ENCODE results near the gene CCL14. TPM values are rescaled to one million over a fixed set of nuclear protein-coding genes. Genes with fewer than 3 reads are reported as not detected.

The CCL14 gene
- not detected for total RNA-seq
- total RNA-seq (2013) = 0.37 TPM
- total RNA-seq = 0 reads per million in 29 experiments

DNA sequence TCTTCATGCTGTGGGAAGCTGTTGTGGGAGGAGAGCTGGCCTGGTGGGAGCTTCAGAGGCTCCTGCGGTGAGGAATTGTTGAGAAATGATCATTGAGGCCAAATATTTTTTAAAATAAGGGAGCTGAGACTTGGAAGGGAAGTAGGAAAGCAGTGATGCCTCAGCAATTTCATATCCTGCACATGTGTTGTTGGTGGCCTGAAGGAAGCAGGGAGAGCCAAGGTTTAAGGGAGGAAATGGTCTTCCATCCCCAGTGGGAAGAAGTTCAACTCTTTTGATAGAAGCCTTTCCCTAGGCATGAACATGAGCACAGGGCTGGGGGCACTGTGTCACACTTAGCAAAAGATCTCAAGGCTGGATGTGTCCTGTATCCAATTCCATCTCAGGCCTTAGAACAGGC lies at the start of gene CCL14:
TSS of gene CCL14 (minus strand) at position 87 of the 400 bp plus-strand sequence. CDS start at position 7, 80 bp downstream.
- ChIA-PET POLR2A (no interaction called here), CTCF (no interaction called here)
- ATAC-seq (replicated peaks in 1 of 4) (no peak), DNase-seq (no peak)
- H3K27me3 ChIP-seq (replicated peaks in 1 of 2; ENCODE audit: control insufficient read depth in 2 of 2, extremely low read depth in 1 of 2, insufficient read depth in 2 of 2, low read length in 1 of 2) = peaks cover 0 to 10% of the 10 kb centered on the region in 2 experiments
- 100% methylated on average over 1 of the region's 1 CpG for WGBS (ENCODE audit: insufficient coverage)
- Mint-ChIP-seq H3K9me3 (peaks cover 0 to 6% (median 5%) of the 10 kb centered on the region in 3 donors), H3K4me3 (no peak within 1 kb of the TSS), H3K4me1 (no peaks in the 10 kb centered on the region), H3K27me3 (peaks cover 0 to 7% of the 10 kb centered on the region in 2 donors), H3K36me3 (peaks cover 3% of the 10 kb centered on the region), H3K27ac (no peak within 1 kb of the TSS)
- no peak within 1 kb of the TSS for H3K27ac ChIP-seq (ENCODE audit: low read length)
- H3K4me3 ChIP-seq (ENCODE audit: control insufficient read depth in 1 of 2, extremely low read depth in 1 of 2, low read length in 1 of 2) = no peak within 1 kb of the TSS
- H3K9me3 ChIP-seq = no peaks in the 10 kb centered on the region
- H3K4me1 ChIP-seq (ENCODE audit: control insufficient read depth in 1 of 2, extremely low read depth in 1 of 2, insufficient read depth in 2 of 2, low read length in 2 of 2) = peaks cover 0 to 9% of the 10 kb centered on the region in 2 experiments
- no peaks in the 10 kb centered on the region for H3K36me3 ChIP-seq (ENCODE audit: control insufficient read depth in 2 of 2, extremely low read depth in 1 of 2, insufficient read depth in 1 of 2, low read length in 1 of 2)

GRCh38 chr17:36036235-36036634 lies 49.7 kb upstream of the CCL14 start:
- Histone ChIP-seq H3K9me3 (no peaks in the 10 kb centered on the region), H3K4me1 (ENCODE audit: control insufficient read depth in 1 of 2, extremely low read depth in 1 of 2, insufficient read depth in 2 of 2, low read length in 2 of 2) (no peaks in the 10 kb centered on the region), H3K36me3 (ENCODE audit: control insufficient read depth in 2 of 2, extremely low read depth in 1 of 2, insufficient read depth in 1 of 2, low read length in 1 of 2) (no peaks in the 10 kb centered on the region), H3K27me3 (replicated peaks in 1 of 2; ENCODE audit: control insufficient read depth in 2 of 2, extremely low read depth in 1 of 2, insufficient read depth in 2 of 2, low read length in 1 of 2) (peaks cover 0 to 2% of the 10 kb centered on the region in 2 experiments), H3K4me3 (ENCODE audit: control insufficient read depth in 1 of 2, extremely low read depth in 1 of 2, low read length in 1 of 2) (no peak overlapping the region), H3K27ac (ENCODE audit: low read length) (no peak overlapping the region)
- peaks cover 2 to 15% of the 10 kb centered on the region in 2 donors for H3K27me3 Mint-ChIP-seq
- CTCF ChIA-PET = no interaction called here
- no peaks in the 10 kb centered on the region for H3K36me3 Mint-ChIP-seq
- H3K9me3 Mint-ChIP-seq = no peaks in the 10 kb centered on the region
- no peaks in the 10 kb centered on the region for H3K4me1 Mint-ChIP-seq
- no CpG with 5 or more reads among the region's 4 CpGs for WGBS (ENCODE audit: insufficient coverage)
- POLR2A ChIA-PET = no interaction called here
- H3K4me3 Mint-ChIP-seq = no peak overlapping the region
- DNase-seq (no peak), ATAC-seq (replicated peaks in 1 of 4) (no peak)
- H3K27ac Mint-ChIP-seq = no peak overlapping the region

GRCh38 chr17:36034127-36034526 lies 47.6 kb upstream of the CCL14 start:
- peaks cover 0 to 4% of the 10 kb centered on the region in 2 experiments for H3K27me3 ChIP-seq (replicated peaks in 1 of 2; ENCODE audit: control insufficient read depth in 2 of 2, extremely low read depth in 1 of 2, insufficient read depth in 2 of 2, low read length in 1 of 2)
- H3K36me3 ChIP-seq (ENCODE audit: control insufficient read depth in 2 of 2, extremely low read depth in 1 of 2, insufficient read depth in 1 of 2, low read length in 1 of 2) = no peaks in the 10 kb centered on the region
- no peaks in the 10 kb centered on the region for H3K9me3 ChIP-seq
- POLR2A ChIA-PET = no interaction called here
- no peak overlapping the region for H3K4me3 Mint-ChIP-seq
- no peak overlapping the region for H3K27ac ChIP-seq (ENCODE audit: low read length)
- H3K4me1 Mint-ChIP-seq = no peaks in the 10 kb centered on the region
- H3K9me3 Mint-ChIP-seq = no peaks in the 10 kb centered on the region
- CTCF ChIA-PET = no interaction called here
- no peaks in the 10 kb centered on the region for H3K36me3 Mint-ChIP-seq
- ATAC-seq (replicated peaks in 1 of 4) = no peak
- H3K27me3 Mint-ChIP-seq = peaks cover 9 to 16% of the 10 kb centered on the region in 2 donors
- H3K4me3 ChIP-seq (ENCODE audit: control insufficient read depth in 1 of 2, extremely low read depth in 1 of 2, low read length in 1 of 2) = no peak overlapping the region
- WGBS (ENCODE audit: insufficient coverage) = no CpG with 5 or more reads among the region's 3 CpGs
- no peak overlapping the region for H3K27ac Mint-ChIP-seq
- no peaks in the 10 kb centered on the region for H3K4me1 ChIP-seq (ENCODE audit: control insufficient read depth in 1 of 2, extremely low read depth in 1 of 2, insufficient read depth in 2 of 2, low read length in 2 of 2)
- DNase-seq = no peak

GRCh38 chr17:36030956-36031355 lies 44.4 kb upstream of the CCL14 start:
- Histone ChIP-seq H3K9me3 (no peaks in the 10 kb centered on the region), H3K4me1 (ENCODE audit: control insufficient read depth in 1 of 2, extremely low read depth in 1 of 2, insufficient read depth in 2 of 2, low read length in 2 of 2) (no peaks in the 10 kb centered on the region), H3K4me3 (ENCODE audit: control insufficient read depth in 1 of 2, extremely low read depth in 1 of 2, low read length in 1 of 2) (no peak overlapping the region), H3K36me3 (ENCODE audit: control insufficient read depth in 2 of 2, extremely low read depth in 1 of 2, insufficient read depth in 1 of 2, low read length in 1 of 2) (no peaks in the 10 kb centered on the region), H3K27ac (ENCODE audit: low read length) (no peak overlapping the region), H3K27me3 (replicated peaks in 1 of 2; ENCODE audit: control insufficient read depth in 2 of 2, extremely low read depth in 1 of 2, insufficient read depth in 2 of 2, low read length in 1 of 2) (peaks cover 0 to 8% of the 10 kb centered on the region in 2 experiments)
- peaks cover 14 to 25% of the 10 kb centered on the region in 2 donors for H3K27me3 Mint-ChIP-seq
- no peaks in the 10 kb centered on the region for H3K36me3 Mint-ChIP-seq
- POLR2A ChIA-PET = no interaction called here
- CTCF ChIA-PET = no interaction called here
- ATAC-seq (replicated peaks in 1 of 4) (no peak), DNase-seq (no peak)
- WGBS (ENCODE audit: insufficient coverage) = no CpG with 5 or more reads among the region's 1 CpG
- no peaks in the 10 kb centered on the region for H3K9me3 Mint-ChIP-seq
- no peak overlapping the region for H3K4me3 Mint-ChIP-seq
- no peaks in the 10 kb centered on the region for H3K4me1 Mint-ChIP-seq
- H3K27ac Mint-ChIP-seq = no peak overlapping the region

GRCh38 chr17:36027761-36028160 lies 41.2 kb upstream of the CCL14 start:
- peaks cover 20 to 24% of the 10 kb centered on the region in 2 donors for H3K27me3 Mint-ChIP-seq

GRCh38 chr17:36024106-36024869 lies 37.8 kb upstream of the CCL14 start:
- no peaks in the 10 kb centered on the region for H3K4me1 Mint-ChIP-seq
- POLR2A ChIA-PET = no interaction called here
- no peak overlapping the region for H3K4me3 ChIP-seq (ENCODE audit: control insufficient read depth in 1 of 2, extremely low read depth in 1 of 2, low read length in 1 of 2)
- WGBS (ENCODE audit: insufficient coverage) = no CpG with 5 or more reads among the region's 6 CpGs
- no peaks in the 10 kb centered on the region for H3K36me3 Mint-ChIP-seq
- CTCF ChIA-PET = no interaction called here
- peaks cover 32 to 33% of the 10 kb centered on the region in 2 donors for H3K27me3 Mint-ChIP-seq
- no peaks in the 10 kb centered on the region for H3K36me3 ChIP-seq (ENCODE audit: control insufficient read depth in 2 of 2, extremely low read depth in 1 of 2, insufficient read depth in 1 of 2, low read length in 1 of 2)
- H3K4me3 Mint-ChIP-seq = no peak overlapping the region
- DNase-seq (no peak), ATAC-seq (replicated peaks in 1 of 4) (no peak)
- peaks cover 0 to 4% (median 0%) of the 10 kb centered on the region in 3 donors for H3K9me3 Mint-ChIP-seq
- peaks cover 0 to 17% of the 10 kb centered on the region in 2 experiments for H3K27me3 ChIP-seq (replicated peaks in 1 of 2; ENCODE audit: control insufficient read depth in 2 of 2, extremely low read depth in 1 of 2, insufficient read depth in 2 of 2, low read length in 1 of 2)
- H3K27ac Mint-ChIP-seq = no peak overlapping the region
- H3K4me1 ChIP-seq (ENCODE audit: control insufficient read depth in 1 of 2, extremely low read depth in 1 of 2, insufficient read depth in 2 of 2, low read length in 2 of 2) = no peaks in the 10 kb centered on the region
- no peaks in the 10 kb centered on the region for H3K9me3 ChIP-seq
- H3K27ac ChIP-seq (ENCODE audit: low read length) = no peak overlapping the region

More at GRCh38 chr17:36027761-36028160, 41.2 kb upstream of the CCL14 start:
- POLR2A ChIA-PET = no interaction called here
- Mint-ChIP-seq H3K27ac (no peak overlapping the region), H3K4me1 (no peaks in the 10 kb centered on the region), H3K36me3 (no peaks in the 10 kb centered on the region), H3K4me3 (no peak overlapping the region), H3K9me3 (peaks cover 0 to 4% (median 0%) of the 10 kb centered on the region in 3 donors)
- peaks cover 0 to 16% of the 10 kb centered on the region in 2 experiments for H3K27me3 ChIP-seq (replicated peaks in 1 of 2; ENCODE audit: control insufficient read depth in 2 of 2, extremely low read depth in 1 of 2, insufficient read depth in 2 of 2, low read length in 1 of 2)
- no peaks in the 10 kb centered on the region for H3K9me3 ChIP-seq
- 38% methylated on average over 1 of the region's 4 CpGs for WGBS (ENCODE audit: insufficient coverage)
- no peaks in the 10 kb centered on the region for H3K36me3 ChIP-seq (ENCODE audit: control insufficient read depth in 2 of 2, extremely low read depth in 1 of 2, insufficient read depth in 1 of 2, low read length in 1 of 2)
- DNase-seq (no peak), ATAC-seq (replicated peaks in 1 of 4) (no peak)
- H3K4me3 ChIP-seq (ENCODE audit: control insufficient read depth in 1 of 2, extremely low read depth in 1 of 2, low read length in 1 of 2) = no peak overlapping the region
- no peaks in the 10 kb centered on the region for H3K4me1 ChIP-seq (ENCODE audit: control insufficient read depth in 1 of 2, extremely low read depth in 1 of 2, insufficient read depth in 2 of 2, low read length in 2 of 2)
- no peak overlapping the region for H3K27ac ChIP-seq (ENCODE audit: low read length)
- CTCF ChIA-PET = interaction anchor here in 1 of 2 donors (0.6 kb wide), 1 partner anchor 1105 kb away, joined by 3 read pairs; no protein-coding TSS in a partner anchor
